Thyroid gland (tissue), 4 donors: ENCODE data around the gene RNF113B.

Experiments
- POLR2A ChIP-seq, 2 donors: fragments of 450-650 bp; IDR thresholded peaks; one replicate each; pipeline ENCODE4 v1.6.1; 2017; ENCODE audit warnings: antibody characterized with exemption in 2 of 2, mild to moderate bottlenecking in 2 of 2, moderate library complexity in 1 of 2
- TF ChIP-seq, protein P1 (sequence below), 6 experiments: fragments of 200-600 bp in 3 of 6; fragments of 450-650 bp in 3 of 6; sonication (generic) in 3 of 6; IDR thresholded peaks; one replicate each; pipeline ENCODE4 v1.5.1; 2016 to 2019; ENCODE audit warnings: antibody characterized with exemption in 6 of 6, mild to moderate bottlenecking in 2 of 6, inconsistent platforms in 1 of 6, moderate library complexity in 1 of 6

- TF ChIP-seq, protein P1, sequence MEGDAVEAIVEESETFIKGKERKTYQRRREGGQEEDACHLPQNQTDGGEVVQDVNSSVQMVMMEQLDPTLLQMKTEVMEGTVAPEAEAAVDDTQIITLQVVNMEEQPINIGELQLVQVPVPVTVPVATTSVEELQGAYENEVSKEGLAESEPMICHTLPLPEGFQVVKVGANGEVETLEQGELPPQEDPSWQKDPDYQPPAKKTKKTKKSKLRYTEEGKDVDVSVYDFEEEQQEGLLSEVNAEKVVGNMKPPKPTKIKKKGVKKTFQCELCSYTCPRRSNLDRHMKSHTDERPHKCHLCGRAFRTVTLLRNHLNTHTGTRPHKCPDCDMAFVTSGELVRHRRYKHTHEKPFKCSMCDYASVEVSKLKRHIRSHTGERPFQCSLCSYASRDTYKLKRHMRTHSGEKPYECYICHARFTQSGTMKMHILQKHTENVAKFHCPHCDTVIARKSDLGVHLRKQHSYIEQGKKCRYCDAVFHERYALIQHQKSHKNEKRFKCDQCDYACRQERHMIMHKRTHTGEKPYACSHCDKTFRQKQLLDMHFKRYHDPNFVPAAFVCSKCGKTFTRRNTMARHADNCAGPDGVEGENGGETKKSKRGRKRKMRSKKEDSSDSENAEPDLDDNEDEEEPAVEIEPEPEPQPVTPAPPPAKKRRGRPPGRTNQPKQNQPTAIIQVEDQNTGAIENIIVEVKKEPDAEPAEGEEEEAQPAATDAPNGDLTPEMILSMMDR (IDR thresholded peaks at IDR 0.05) = no peak
- no peak for TF ChIP-seq POLR2A (IDR thresholded peaks at IDR 0.05)
These were observed 42.2 kb downstream of the RNF113B start for GRCh38 chr13:98134901-98135300.
